ENCODE data around the gene CXorf65.

The CXorf65 gene

DNA sequence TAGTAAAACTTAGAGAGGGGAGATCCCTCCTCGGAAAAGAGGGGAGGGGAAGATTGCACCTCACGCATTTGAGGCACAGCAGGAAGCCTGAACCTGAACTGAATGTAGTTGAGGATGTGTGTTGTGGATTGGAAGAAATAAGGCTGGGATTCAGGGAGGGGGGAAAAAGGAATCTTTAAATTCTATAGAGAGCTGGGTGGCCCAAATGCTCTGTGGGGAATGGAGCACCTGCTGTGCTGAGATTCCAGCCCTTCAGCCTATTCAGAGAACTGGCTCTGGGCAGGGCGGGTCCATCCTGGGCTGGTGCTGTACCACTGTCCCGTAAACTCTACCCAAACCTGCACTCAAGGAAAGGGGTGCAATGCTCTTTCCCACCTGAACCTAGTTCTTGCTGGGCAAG lies 6.8 kb downstream of the CXorf65 start:
- Histone ChIP-seq H3K79me2 (ENCODE audit: insufficient read depth, low read length) (no peaks in the 10 kb centered on the region), H3K9me2 (ENCODE audit: low read depth, low read length) (no peaks in the 10 kb centered on the region), H3K4me3 (ENCODE audit: low read depth, low read length, poor library complexity, severe bottlenecking) (no peak overlapping the region), H4K20me1 (ENCODE audit: insufficient read depth, low read length) (no peaks in the 10 kb centered on the region), H2AFZ (ENCODE audit: low read length) (no peak overlapping the region), H3K4me2 (ENCODE audit: low read length) (no peak overlapping the region), H3F3A (ENCODE audit: insufficient read depth, low read length) (no peaks in the 10 kb centered on the region), H3K9me3 (ENCODE audit: low read length) (no peaks in the 10 kb centered on the region), H3K4me1 (ENCODE audit: insufficient read depth, low read length, severe bottlenecking) (peaks cover 34% of the 10 kb centered on the region), H3K9ac (ENCODE audit: low read length) (no peak overlapping the region), H3K27me3 (ENCODE audit: insufficient read depth, low read length) (no peaks in the 10 kb centered on the region), H3K36me3 (ENCODE audit: insufficient read depth, low read length) (no peaks in the 10 kb centered on the region; the same call in 1 of the 2 replicates), H3K27ac (ENCODE audit: low read depth, low read length, poor library complexity, severe bottlenecking) (no peak overlapping the region)
- TF ChIP-seq EZH2 (IDR thresholded peaks at IDR 0.05; ENCODE audit: borderline replicate concordance, low read length), result no peak
- TF ChIP-seq, protein P1, sequence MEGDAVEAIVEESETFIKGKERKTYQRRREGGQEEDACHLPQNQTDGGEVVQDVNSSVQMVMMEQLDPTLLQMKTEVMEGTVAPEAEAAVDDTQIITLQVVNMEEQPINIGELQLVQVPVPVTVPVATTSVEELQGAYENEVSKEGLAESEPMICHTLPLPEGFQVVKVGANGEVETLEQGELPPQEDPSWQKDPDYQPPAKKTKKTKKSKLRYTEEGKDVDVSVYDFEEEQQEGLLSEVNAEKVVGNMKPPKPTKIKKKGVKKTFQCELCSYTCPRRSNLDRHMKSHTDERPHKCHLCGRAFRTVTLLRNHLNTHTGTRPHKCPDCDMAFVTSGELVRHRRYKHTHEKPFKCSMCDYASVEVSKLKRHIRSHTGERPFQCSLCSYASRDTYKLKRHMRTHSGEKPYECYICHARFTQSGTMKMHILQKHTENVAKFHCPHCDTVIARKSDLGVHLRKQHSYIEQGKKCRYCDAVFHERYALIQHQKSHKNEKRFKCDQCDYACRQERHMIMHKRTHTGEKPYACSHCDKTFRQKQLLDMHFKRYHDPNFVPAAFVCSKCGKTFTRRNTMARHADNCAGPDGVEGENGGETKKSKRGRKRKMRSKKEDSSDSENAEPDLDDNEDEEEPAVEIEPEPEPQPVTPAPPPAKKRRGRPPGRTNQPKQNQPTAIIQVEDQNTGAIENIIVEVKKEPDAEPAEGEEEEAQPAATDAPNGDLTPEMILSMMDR (IDR thresholded peaks at IDR 0.05; ENCODE audit: low read length), result no peak

DNA sequence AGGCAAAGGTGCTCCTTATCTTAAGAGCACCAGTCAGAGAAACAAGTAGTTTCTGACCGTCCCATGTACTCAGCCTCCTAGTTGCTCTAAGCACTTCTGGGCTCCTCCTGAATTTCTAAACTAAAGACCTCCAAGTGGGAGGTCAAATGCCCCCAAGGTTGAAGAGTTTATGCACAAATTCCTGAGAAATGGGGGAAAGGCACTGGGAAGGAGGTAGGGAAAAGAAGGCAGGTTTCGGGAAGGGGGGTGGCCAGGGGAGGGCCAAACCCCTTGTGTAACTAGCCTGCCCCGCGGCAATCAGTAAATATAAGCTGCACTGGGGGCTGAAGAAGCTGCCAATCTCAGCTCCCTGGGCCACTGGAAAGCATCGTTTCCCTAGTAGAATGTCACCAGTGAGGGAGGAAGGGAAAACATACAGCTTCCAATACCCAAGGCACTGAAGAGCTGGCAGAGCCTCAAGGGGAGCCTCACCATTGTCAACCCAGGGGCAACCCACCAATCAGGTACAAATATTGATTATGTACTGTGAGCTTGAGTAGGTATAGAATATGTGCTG lies 7.5 kb downstream of the CXorf65 start:
- H3K27me3 ChIP-seq (ENCODE audit: insufficient read depth, low read length), result no peaks in the 10 kb centered on the region
- H3K4me1 ChIP-seq (ENCODE audit: insufficient read depth, low read length, severe bottlenecking), result peaks cover 28% of the 10 kb centered on the region
- H3K9me3 ChIP-seq (ENCODE audit: low read length), result no peaks in the 10 kb centered on the region
- no peaks in the 10 kb centered on the region for H4K20me1 ChIP-seq (ENCODE audit: insufficient read depth, low read length)
- H3F3A ChIP-seq (ENCODE audit: insufficient read depth, low read length), result no peaks in the 10 kb centered on the region
- no peaks in the 10 kb centered on the region; the same call in 1 of the 2 replicates for H3K36me3 ChIP-seq (ENCODE audit: insufficient read depth, low read length)
- no peaks in the 10 kb centered on the region for H3K79me2 ChIP-seq (ENCODE audit: insufficient read depth, low read length)
- no peaks in the 10 kb centered on the region for H3K9me2 ChIP-seq (ENCODE audit: low read depth, low read length)
- no peak overlapping the region for H3K4me3 ChIP-seq (ENCODE audit: low read depth, low read length, poor library complexity, severe bottlenecking)
- no peak overlapping the region for H3K9ac ChIP-seq (ENCODE audit: low read length)
- no peak overlapping the region for H3K4me2 ChIP-seq (ENCODE audit: low read length)
- no peak overlapping the region for H3K27ac ChIP-seq (ENCODE audit: low read depth, low read length, poor library complexity, severe bottlenecking)
- TF ChIP-seq EZH2 (IDR thresholded peaks at IDR 0.05; ENCODE audit: borderline replicate concordance, low read length), result no peak
- TF ChIP-seq, protein P1 (IDR thresholded peaks at IDR 0.05; ENCODE audit: low read length), result no peak
- H2AFZ ChIP-seq (ENCODE audit: low read length), result no peak overlapping the region

DNA sequence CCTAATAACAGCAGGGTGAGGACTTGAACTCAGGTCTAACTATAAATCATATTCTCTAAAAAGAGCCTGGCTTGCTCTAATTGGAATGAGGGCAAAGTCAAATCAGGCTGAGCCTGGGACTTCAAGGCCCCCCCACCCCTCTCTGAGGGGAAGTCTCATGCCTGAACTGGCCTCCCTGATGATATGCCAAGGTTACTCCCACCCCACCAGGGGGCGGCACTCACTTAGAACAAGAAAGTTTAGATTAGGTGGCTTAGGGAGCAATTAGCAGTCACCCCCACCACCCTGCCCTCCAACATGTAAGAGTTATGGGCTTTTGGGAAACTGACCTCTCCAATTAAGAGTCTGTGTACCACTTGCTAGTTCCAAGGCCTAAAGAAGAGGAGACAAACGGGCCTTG lies 8.2 kb downstream of the CXorf65 start:
- no peak overlapping the region for H3K27ac ChIP-seq (ENCODE audit: low read depth, low read length, poor library complexity, severe bottlenecking)
- no peak overlapping the region for H3K9ac ChIP-seq (ENCODE audit: low read length)
- H2AFZ ChIP-seq (ENCODE audit: low read length), result no peak overlapping the region
- peaks cover 21% of the 10 kb centered on the region for H3K4me1 ChIP-seq (ENCODE audit: insufficient read depth, low read length, severe bottlenecking)
- H3K27me3 ChIP-seq (ENCODE audit: insufficient read depth, low read length), result no peaks in the 10 kb centered on the region
- H3K4me2 ChIP-seq (ENCODE audit: low read length), result no peak overlapping the region
- H3F3A ChIP-seq (ENCODE audit: insufficient read depth, low read length), result no peaks in the 10 kb centered on the region
- H4K20me1 ChIP-seq (ENCODE audit: insufficient read depth, low read length), result no peaks in the 10 kb centered on the region
- H3K36me3 ChIP-seq (ENCODE audit: insufficient read depth, low read length), result no peaks in the 10 kb centered on the region
- TF ChIP-seq, protein P1 (IDR thresholded peaks at IDR 0.05; ENCODE audit: low read length), result peak; percentile 59; the same call in 1 of the 2 replicates
- no peak for TF ChIP-seq EZH2 (IDR thresholded peaks at IDR 0.05; ENCODE audit: borderline replicate concordance, low read length)
- no peak overlapping the region for H3K4me3 ChIP-seq (ENCODE audit: low read depth, low read length, poor library complexity, severe bottlenecking)
- no peaks in the 10 kb centered on the region for H3K9me3 ChIP-seq (ENCODE audit: low read length)
- no peaks in the 10 kb centered on the region for H3K9me2 ChIP-seq (ENCODE audit: low read depth, low read length)
- no peaks in the 10 kb centered on the region for H3K79me2 ChIP-seq (ENCODE audit: insufficient read depth, low read length)
